WTC11 (cell line): ENCODE measurements around the gene RAI14. TPM values are rescaled to one million over a fixed set of nuclear protein-coding genes. Genes with fewer than 3 reads are reported as not detected.

Source experiments
- ATAC-seq: fragments of 200-7000 bp; cut with Tn5 transposase; 2 replicates; pipeline ENCODE4 v1.10.0; 2021; ENCODE audit warnings: mild to moderate bottlenecking, moderate library complexity
- CTCF ChIA-PET: fragments of 300-600 bp; sonication (Branson Sonifier 250); formaldehyde crosslinking; loops from one replicate; lab custom pipeline; 2021; ENCODE audit warnings: antibody characterized with exemption; lab: Charles Lee
- POLR2A ChIA-PET: fragments of 350-600 bp; sonication (Branson Sonifier 250); formaldehyde crosslinking; loops from one replicate; lab custom pipeline; 2021; ENCODE audit warnings: antibody characterized with exemption; lab: Charles Lee
- DNase-seq: peaks from one replicate; pipeline ENCODE4 v3.0.0; 2021; ENCODE audit warnings: low spot score
- H3K27ac Mint-ChIP-seq: 2 replicates; pipeline ENCODE4 v1.8.0; 2021; ENCODE audit warnings: mixed read lengths
- H3K27me3 Mint-ChIP-seq: 2 replicates; pipeline ENCODE4 v1.8.0; 2021; ENCODE audit warnings: low read depth, mild to moderate bottlenecking, moderate library complexity, mixed read lengths
- H3K36me3 Mint-ChIP-seq: 2 replicates; pipeline ENCODE4 v1.8.0; 2021; ENCODE audit warnings: mixed read lengths
- H3K4me1 Mint-ChIP-seq: 2 replicates; pipeline ENCODE4 v1.8.0; 2022; ENCODE audit warnings: mixed read lengths
- H3K4me3 Mint-ChIP-seq: 2 replicates; pipeline ENCODE4 v1.8.0; 2021; ENCODE audit warnings: mild to moderate bottlenecking, moderate library complexity, mixed read lengths
- H3K9me3 Mint-ChIP-seq: 2 replicates; pipeline ENCODE4 v1.8.0; 2021; ENCODE audit warnings: mixed read lengths
- ATF3 ChIP-seq: sonication (generic); formaldehyde crosslinking; conservative IDR thresholded peaks from 2 replicates; pipeline ENCODE4 v1.8.1; 2022; ENCODE audit warnings: mild to moderate bottlenecking, missing genetic modification reagents
- CREM ChIP-seq: sonication (generic); formaldehyde crosslinking; IDR thresholded peaks from 2 replicates; pipeline ENCODE4 v1.8.1; 2022; ENCODE audit warnings: mild to moderate bottlenecking, missing genetic modification reagents, moderate library complexity
- ELF4 ChIP-seq: sonication (generic); formaldehyde crosslinking; IDR thresholded peaks from 2 replicates; pipeline ENCODE4 v1.8.1; 2022; ENCODE audit warnings: low read depth, mild to moderate bottlenecking, moderate library complexity, missing genetic modification reagents
- FOXP4 ChIP-seq: sonication (generic); formaldehyde crosslinking; IDR thresholded peaks from 2 replicates; pipeline ENCODE4 v1.8.0; 2022; ENCODE audit warnings: mild to moderate bottlenecking, missing genetic modification reagents
- GRHL2 ChIP-seq: fragments of 250-450 bp; sonication (Bioruptor Pico); IDR thresholded peaks from 2 replicates; pipeline ENCODE4 v1.8.0; 2022; ENCODE audit warnings: mild to moderate bottlenecking, moderate library complexity; ENCODE audit not compliant: insufficient replicate concordance, severe bottlenecking
- IRF1 ChIP-seq: sonication (generic); formaldehyde crosslinking; IDR thresholded peaks from 2 replicates; pipeline ENCODE4 v1.8.0; 2023; ENCODE audit warnings: missing genetic modification reagents
- IRF2 ChIP-seq: sonication (generic); formaldehyde crosslinking; IDR thresholded peaks from 2 replicates; pipeline ENCODE4 v1.8.0; 2022; ENCODE audit warnings: low read depth, missing genetic modification reagents, borderline replicate concordance
- MAX ChIP-seq: sonication (generic); formaldehyde crosslinking; IDR thresholded peaks from 2 replicates; pipeline ENCODE4 v1.8.0; 2022; ENCODE audit warnings: mild to moderate bottlenecking, missing genetic modification reagents
- MLX ChIP-seq: sonication (generic); formaldehyde crosslinking; IDR thresholded peaks from 2 replicates; pipeline ENCODE4 v1.8.1; 2023; ENCODE audit warnings: mild to moderate bottlenecking, missing genetic modification reagents, moderate library complexity
- NFATC4 ChIP-seq: fragments of 250-450 bp; sonication (Bioruptor Pico); IDR thresholded peaks from 2 replicates; pipeline ENCODE4 v1.9.0; 2021; ENCODE audit warnings: mild to moderate bottlenecking
- NR1H2 ChIP-seq: sonication (generic); formaldehyde crosslinking; IDR thresholded peaks from 2 replicates; pipeline ENCODE4 v1.9.0; 2021; ENCODE audit warnings: mild to moderate bottlenecking, moderate library complexity, missing genetic modification reagents
- OVOL2 ChIP-seq: fragments of 250-450 bp; sonication (Bioruptor Pico); IDR thresholded peaks from 2 replicates; pipeline ENCODE4 v1.9.0; 2021; ENCODE audit warnings: mild to moderate bottlenecking, borderline replicate concordance
- SP1 ChIP-seq: sonication (generic); formaldehyde crosslinking; conservative IDR thresholded peaks from 2 replicates; pipeline ENCODE4 v1.8.1; 2022; ENCODE audit warnings: missing genetic modification reagents
- STAT6 ChIP-seq: sonication (generic); formaldehyde crosslinking; conservative IDR thresholded peaks from 2 replicates; pipeline ENCODE4 v1.8.1; 2023; ENCODE audit warnings: mild to moderate bottlenecking, low read depth, missing genetic modification reagents, moderate library complexity
- TCF7 ChIP-seq: sonication (generic); formaldehyde crosslinking; IDR thresholded peaks from 2 replicates; pipeline ENCODE4 v1.8.0; 2022; ENCODE audit warnings: mild to moderate bottlenecking, low read depth, missing genetic modification reagents, moderate library complexity
- TEAD1 ChIP-seq: sonication (generic); formaldehyde crosslinking; IDR thresholded peaks from 2 replicates; pipeline ENCODE4 v1.8.0; 2022; ENCODE audit warnings: mild to moderate bottlenecking, missing genetic modification reagents
- ZBTB21 ChIP-seq: sonication (generic); formaldehyde crosslinking; IDR thresholded peaks from 2 replicates; pipeline ENCODE4 v1.8.1; 2023; ENCODE audit warnings: mild to moderate bottlenecking, missing genetic modification reagents, borderline replicate concordance
- ZMAT4 ChIP-seq: fragments of 250-450 bp; sonication (Bioruptor Pico); IDR thresholded peaks from 2 replicates; pipeline ENCODE4 v1.9.0; 2021; ENCODE audit warnings: mild to moderate bottlenecking
- ZNF121 ChIP-seq: sonication (generic); formaldehyde crosslinking; IDR thresholded peaks from 2 replicates; pipeline ENCODE4 v1.8.0; 2023; ENCODE audit warnings: missing genetic modification reagents
- ZNF138 ChIP-seq: sonication (generic); formaldehyde crosslinking; conservative IDR thresholded peaks from 2 replicates; pipeline ENCODE4 v1.8.1; 2022; ENCODE audit warnings: mild to moderate bottlenecking, moderate library complexity, missing genetic modification reagents
- ZNF219 ChIP-seq: sonication (generic); formaldehyde crosslinking; IDR thresholded peaks from 2 replicates; pipeline ENCODE4 v1.8.0; 2023; ENCODE audit warnings: missing genetic modification reagents, mild to moderate bottlenecking, borderline replicate concordance
- ZNF232 ChIP-seq: sonication (generic); formaldehyde crosslinking; IDR thresholded peaks from 2 replicates; pipeline ENCODE4 v1.8.0; 2022; ENCODE audit warnings: mild to moderate bottlenecking, missing genetic modification reagents
- ZNF317 ChIP-seq: sonication (generic); formaldehyde crosslinking; IDR thresholded peaks from 2 replicates; pipeline ENCODE4 v1.8.1; 2023; ENCODE audit warnings: low read depth, mild to moderate bottlenecking, moderate library complexity, missing genetic modification reagents, borderline replicate concordance
- ZNF416 ChIP-seq: fragments of 250-450 bp; sonication (Bioruptor Pico); IDR thresholded peaks from 2 replicates; pipeline ENCODE4 v1.9.0; 2021; ENCODE audit warnings: mild to moderate bottlenecking, inconsistent platforms
- total RNA-seq: library from RNA; stranded (reverse); gene quantifications from 3 replicates; pipeline ENCODE4 v1.2.3, GENCODE V29; 2021

The RAI14 gene
- total RNA-seq, 1 experiment from 2014 or later = 185 TPM

GRCh38 chr5:34684980-34685352, 28.8 kb downstream of the RAI14 start:
- Mint-ChIP-seq H3K27ac (peak overlapping the region; percentile 94), H3K9me3 (no peaks in the 10 kb centered on the region), H3K36me3 (peaks cover 29% of the 10 kb centered on the region), H3K4me3 (peak overlapping the region; percentile 25; the same call in 1 of the 2 replicates), H3K4me1 (peaks cover 77% of the 10 kb centered on the region), H3K27me3 (no peaks in the 10 kb centered on the region)
- no peak for TF ChIP-seq FOXP4 (CRISPR knock-in tag)
- no peak for TF ChIP-seq ELF4 (CRISPR knock-in tag)
- TF ChIP-seq ZNF121 (CRISPR knock-in tag) = peak; percentile 88; the same call in 1 of the 2 replicates
- no peak for TF ChIP-seq ZMAT4 (CRISPR knock-in tag)
- no peak for DNase-seq
- ChIA-PET CTCF (interaction anchor here (1.2 kb wide), 1 partner anchor 15 kb away, joined by 5 read pairs; no protein-coding TSS in a partner anchor), POLR2A (interaction anchor here (0.7 to 2.3 kb wide), 2 partner anchors 19 to 33 kb away, joined by 3 to 11 read pairs; no protein-coding TSS in a partner anchor)
- ATAC-seq = no peak

GRCh38 chr5:34685485-34686165, 29.5 kb downstream of the RAI14 start:
- Mint-ChIP-seq H3K27me3 (no peaks in the 10 kb centered on the region), H3K9me3 (no peaks in the 10 kb centered on the region), H3K4me1 (peaks cover 77% of the 10 kb centered on the region), H3K27ac (peak overlapping the region; percentile 95), H3K36me3 (peaks cover 35% of the 10 kb centered on the region), H3K4me3 (peak overlapping the region; percentile 37)
- POLR2A ChIA-PET = interaction anchor here (0.6 to 2.3 kb wide), 2 partner anchors 18 to 34 kb away, joined by 6 to 11 read pairs; no protein-coding TSS in a partner anchor
- DNase-seq = no peak
- CTCF ChIA-PET = interaction anchor here (0.9 to 2.5 kb wide), 8 partner anchors 12 to 200 kb away, joined by 3 to 13 read pairs (median 4); partner anchors contain the start of gene RAI14
- peak; percentile 35; the same call in 1 of the 2 replicates for TF ChIP-seq TEAD1
- TF ChIP-seq CREM (CRISPR knock-in tag) = no peak
- TF ChIP-seq NR1H2 (CRISPR knock-in tag) = no peak
- ATAC-seq = peak; percentile 82

GRCh38 chr5:34686762-34687268, 30.7 kb downstream of the RAI14 start:
- Mint-ChIP-seq H3K36me3 (peaks cover 46% of the 10 kb centered on the region), H3K9me3 (no peaks in the 10 kb centered on the region), H3K4me1 (peaks cover 78% of the 10 kb centered on the region), H3K27ac (peak overlapping the region; percentile 81), H3K4me3 (no peak overlapping the region), H3K27me3 (no peaks in the 10 kb centered on the region)
- no peak for DNase-seq
- POLR2A ChIA-PET = interaction anchor here (2.3 kb wide), 1 partner anchor 17 kb away, joined by 11 read pairs; no protein-coding TSS in a partner anchor
- CTCF ChIA-PET = interaction anchor here (0.9 to 2.5 kb wide), 4 partner anchors 29 to 163 kb away, joined by 3 to 13 read pairs (median 4); partner anchors contain the start of gene RAI14
- peak; percentile 16; the same call in 1 of the 2 replicates for ATAC-seq
- TF ChIP-seq MAX (CRISPR knock-in tag) (no peak), ZNF416 (CRISPR knock-in tag) (no peak), ZNF138 (no peak), STAT6 (no peak), OVOL2 (CRISPR knock-in tag) (no peak), ZBTB21 (CRISPR knock-in tag) (no peak), ZNF219 (CRISPR knock-in tag) (no peak), NFATC4 (CRISPR knock-in tag) (no peak), ZNF232 (CRISPR knock-in tag) (no peak), ATF3 (no peak), MLX (CRISPR knock-in tag) (no peak), IRF2 (no peak), SP1 (CRISPR knock-in tag) (no peak), ZNF317 (CRISPR knock-in tag) (no peak), TCF7 (no peak), GRHL2 (CRISPR knock-in tag) (no peak), IRF1 (CRISPR knock-in tag) (no peak)
